Measurements from ENCODE around the gene VOPP1.

VOPP1 gene

DNA sequence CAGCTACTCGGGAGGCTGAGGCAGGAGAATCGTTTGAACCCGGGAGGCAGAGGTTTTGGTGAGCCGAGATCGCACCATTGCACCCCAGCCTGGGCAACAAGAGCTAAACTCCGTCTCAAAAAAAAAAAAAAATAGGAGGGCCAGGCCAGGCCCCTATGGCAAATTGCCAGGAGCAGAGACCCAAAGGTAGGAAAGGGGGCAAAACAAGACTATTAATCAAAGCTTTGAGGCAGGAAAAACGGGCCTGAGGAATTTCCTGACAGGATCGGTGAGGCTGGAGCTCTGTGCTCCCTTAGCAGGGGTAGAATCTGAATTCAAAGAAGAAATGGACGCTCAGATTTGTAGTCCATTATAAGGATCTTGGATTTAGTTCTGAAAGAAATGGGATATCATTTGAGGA, 2.8 kb upstream of the VOPP1 start:
- Histone ChIP-seq H3K4me3 (no peak overlapping the region), H3K27ac (no peak overlapping the region)
- DNase-seq (ENCODE audit: low spot score): no peak
- TF ChIP-seq CTCF (IDR thresholded peaks at IDR 0.05): no peak

DNA sequence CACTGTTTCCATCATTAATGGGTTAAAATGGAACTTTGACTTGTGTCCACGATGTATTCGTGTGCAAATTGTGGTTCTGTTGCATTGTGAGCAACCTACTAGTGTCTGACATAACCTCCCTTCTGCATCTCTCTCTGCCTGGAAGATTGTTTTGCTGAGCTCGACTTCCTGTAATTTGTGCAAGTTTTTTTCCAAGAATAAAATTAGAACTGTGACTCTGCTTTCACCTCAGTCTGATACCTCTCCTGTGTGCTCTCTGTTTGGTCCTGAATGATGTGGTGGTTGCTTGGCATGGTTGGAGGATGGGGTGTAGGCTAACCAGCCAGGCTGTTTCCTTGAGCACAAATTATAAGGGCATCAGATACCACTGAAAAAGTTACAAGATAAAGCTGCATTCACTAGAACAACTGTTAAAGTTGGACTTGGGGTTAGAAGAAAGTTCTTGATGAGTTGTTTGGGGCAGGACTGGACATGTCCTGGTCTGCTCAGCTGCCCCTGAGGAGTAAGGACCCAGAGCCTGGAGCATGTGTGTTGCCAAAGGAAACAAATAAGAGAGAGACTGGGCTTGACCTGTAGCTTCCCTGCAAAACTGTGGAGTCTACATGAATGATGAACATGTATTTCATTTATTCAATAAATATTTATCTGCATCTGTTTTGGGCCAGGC, 1.9 kb upstream of the VOPP1 start:
- TF ChIP-seq CTCF (IDR thresholded peaks at IDR 0.05): no peak
- Histone ChIP-seq H3K4me3 (no peak overlapping the region), H3K27ac (peak overlapping the region; percentile 11 to 95)
- no peak for DNase-seq (ENCODE audit: low spot score)

DNA sequence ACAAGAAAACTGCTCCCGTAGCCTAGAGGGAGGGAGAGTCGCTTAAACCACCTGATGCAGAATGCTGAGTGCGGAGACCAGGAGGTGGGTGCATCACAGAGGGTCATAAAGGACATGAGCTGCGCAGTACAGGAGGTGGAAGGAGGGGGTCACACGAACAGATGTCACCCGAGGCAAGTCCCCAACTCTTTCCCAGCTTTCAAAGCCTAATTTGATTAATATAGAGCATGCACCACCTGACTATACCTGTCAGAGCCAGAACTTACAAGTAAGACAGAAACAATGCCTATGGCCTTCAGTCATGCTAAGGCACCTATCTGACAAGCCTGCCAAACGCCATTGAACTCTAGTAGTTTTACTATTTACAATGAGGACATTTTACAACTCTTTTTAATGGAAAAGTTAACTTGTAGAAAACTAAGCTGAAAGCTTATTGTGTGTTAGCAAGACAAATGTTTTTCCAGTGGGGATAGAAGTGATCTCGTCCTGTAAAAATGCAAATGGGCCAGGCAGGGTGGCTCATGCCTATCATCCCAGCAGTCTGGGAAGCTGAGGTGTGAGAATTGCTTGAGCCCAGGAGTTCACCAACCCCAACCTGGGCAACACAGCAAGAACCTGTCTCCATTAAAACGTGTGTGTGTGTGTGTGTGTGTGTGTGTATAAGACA, 1.1 kb upstream of the VOPP1 start:
- H3K27ac ChIP-seq: peak overlapping the region; percentile 79 to 95
- TF ChIP-seq CTCF (IDR thresholded peaks at IDR 0.05): no peak
- no peak for DNase-seq (ENCODE audit: low spot score)
- peak overlapping the region; percentile 84 for H3K4me3 ChIP-seq

GRCh38 chr7:55571511-55572377, 558 bp downstream of the VOPP1 start:
- no peak for TF ChIP-seq CTCF (IDR thresholded peaks at IDR 0.05)
- DNase-seq (ENCODE audit: low spot score): peak; percentile 79
- Histone ChIP-seq H3K27ac (peak overlapping the region; percentile 84 to 95), H3K4me3 (peak overlapping the region; percentile 84)

GRCh38 chr7:55570939-55571338, 1.4 kb downstream of the VOPP1 start:
- Histone ChIP-seq H3K27ac (peak overlapping the region; percentile 84 to 95), H3K4me3 (peak overlapping the region; percentile 84)
- DNase-seq (ENCODE audit: low spot score): no peak
- TF ChIP-seq CTCF (IDR thresholded peaks at IDR 0.05): no peak

DNA sequence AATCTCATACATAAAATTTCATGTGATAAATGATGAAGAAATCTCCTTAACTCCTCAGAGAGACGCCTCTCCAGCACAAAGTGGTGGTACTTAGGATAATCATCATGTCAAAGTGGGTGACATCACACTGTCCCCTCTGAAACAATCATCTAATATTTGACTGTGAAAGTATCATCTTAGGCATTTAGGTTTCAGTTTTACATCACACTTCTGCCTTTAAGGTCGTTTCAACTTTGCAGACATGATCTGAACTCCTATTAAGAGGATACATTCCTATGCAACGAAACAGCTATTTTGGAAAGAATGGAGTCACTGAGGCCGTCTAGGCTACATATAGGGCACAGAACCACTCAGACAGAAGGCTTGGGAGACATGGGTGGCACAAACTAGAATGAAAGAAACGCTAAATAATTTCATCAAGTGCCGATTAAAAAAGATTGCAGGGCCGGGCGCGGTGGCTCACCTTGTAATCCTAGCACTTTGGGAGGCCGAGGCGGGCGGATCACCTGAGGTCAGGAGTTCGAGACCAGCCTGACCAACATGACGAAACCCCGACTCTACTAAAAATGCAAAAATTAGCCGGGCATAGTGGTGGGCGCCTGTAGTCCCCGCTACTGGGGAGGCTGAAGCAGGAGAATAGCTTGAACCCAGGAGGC, 2.0 kb downstream of the VOPP1 start:
- no peak overlapping the region for H3K27ac ChIP-seq
- TF ChIP-seq CTCF (IDR thresholded peaks at IDR 0.05): no peak
- H3K4me3 ChIP-seq: peak overlapping the region; percentile 84
- no peak for DNase-seq (ENCODE audit: low spot score)

Measured in coronary artery (tissue), 2 donors.